CD14-positive monocyte (primary cell): ENCODE results near the gene DYRK1A. TPM values are rescaled to one million over a fixed set of nuclear protein-coding genes. Genes with fewer than 3 reads are reported as not detected.

Source experiments
- DNase-seq, 3 donors: peaks; one replicate each; pipeline ENCODE4 v3.0.0-alpha.2; 2011 to 2022
- H2AFZ ChIP-seq: 2 replicates; pipeline ENCODE4 v1.6.0; 2012; ENCODE audit warnings: mild to moderate bottlenecking, low read depth, low read length, inconsistent platforms; ENCODE audit not compliant: insufficient read depth, poor library complexity, severe bottlenecking
- H3K27ac ChIP-seq, 2 donors: 1 replicate in 1 of 2; 2 replicates in 1 of 2; pipeline ENCODE4 v1.5.1; 2012 to 2013; ENCODE audit warnings: low read length in 2 of 2, control low read depth in 1 of 2, inconsistent platforms in 1 of 2, low read depth in 1 of 2, mild to moderate bottlenecking in 1 of 2
- H3K27me3 ChIP-seq, 2 donors: one replicate each; pipeline versions ENCODE4 v1.6.0 to v1.6.1; 2011 to 2013; ENCODE audit warnings: low read length in 2 of 2; ENCODE audit not compliant: control insufficient read depth in 2 of 2, insufficient read depth in 2 of 2
- H3K36me3 ChIP-seq, 2 donors: replicated peaks in 1 of 2; 1 replicate in 1 of 2; 2 replicates in 1 of 2; pipeline versions ENCODE4 v1.5.1 to v1.6.1; 2012 to 2013; ENCODE audit warnings: low read length in 2 of 2, control low read depth in 1 of 2, inconsistent platforms in 1 of 2, mild to moderate bottlenecking in 1 of 2; ENCODE audit not compliant: insufficient read depth in 2 of 2, control insufficient read depth in 1 of 2
- H3K4me1 ChIP-seq, 2 donors: 1 replicate in 1 of 2; 2 replicates in 1 of 2; pipeline versions ENCODE4 v1.5.1 to v1.6.1; 2012 to 2013; ENCODE audit warnings: low read length in 2 of 2, control low read depth in 1 of 2, inconsistent platforms in 1 of 2, mild to moderate bottlenecking in 1 of 2, moderate library complexity in 1 of 2; ENCODE audit not compliant: insufficient read depth in 2 of 2, control insufficient read depth in 1 of 2
- H3K4me2 ChIP-seq: replicated peaks from 2 replicates; pipeline ENCODE3; 2012; ENCODE audit warnings: low read length, moderate library complexity, mild to moderate bottlenecking; ENCODE audit not compliant: poor library complexity, severe bottlenecking; ENCODE audit errors: extremely low read depth
- H3K4me3 ChIP-seq, 3 experiments: fragments of 200-600 bp in 1 of 3; sonication (generic) in 1 of 3; replicated peaks in 1 of 3; 1 replicate in 2 of 3; 2 replicates in 1 of 3; pipeline ENCODE4 v1.5.1; 2011 to 2013; ENCODE audit warnings: low read length in 3 of 3, mild to moderate bottlenecking in 3 of 3, control low read depth in 2 of 3, low read depth in 2 of 3, inconsistent platforms in 1 of 3, moderate library complexity in 1 of 3
- H3K79me2 ChIP-seq: 2 replicates; pipeline ENCODE4 v1.6.0; 2012; ENCODE audit warnings: mild to moderate bottlenecking, control low read depth, inconsistent platforms, low read length, moderate library complexity; ENCODE audit not compliant: insufficient read depth
- H3K9ac ChIP-seq: 2 replicates; pipeline ENCODE4 v1.6.0; 2017; ENCODE audit warnings: low read length, mild to moderate bottlenecking; ENCODE audit not compliant: insufficient read depth, poor library complexity, severe bottlenecking
- H3K9me3 ChIP-seq, 2 donors: replicated peaks in 1 of 2; 1 replicate in 1 of 2; 2 replicates in 1 of 2; pipeline versions ENCODE4 v1.5.1 to v1.6.1; 2012 to 2013; ENCODE audit warnings: low read length in 2 of 2, control low read depth in 1 of 2; ENCODE audit not compliant: control insufficient read depth in 1 of 2, insufficient read depth in 1 of 2
- H4K20me1 ChIP-seq: 2 replicates; pipeline ENCODE4 v1.6.0; 2012; ENCODE audit warnings: mild to moderate bottlenecking, low read length, control low read depth, moderate library complexity; ENCODE audit not compliant: insufficient read depth
- H3K27ac Mint-ChIP-seq, 7 donors: one replicate each; pipeline ENCODE4 v1.8.0; 2020; ENCODE audit warnings: mild to moderate bottlenecking in 7 of 7, mixed read lengths in 7 of 7, moderate library complexity in 6 of 7, inconsistent platforms in 2 of 7
- H3K27me3 Mint-ChIP-seq, 3 donors: one replicate each; pipeline ENCODE4 v1.8.0; 2021 to 2022; ENCODE audit warnings: low read depth in 3 of 3, mild to moderate bottlenecking in 3 of 3, mixed read lengths in 3 of 3, moderate library complexity in 3 of 3, inconsistent platforms in 1 of 3
- H3K36me3 Mint-ChIP-seq, 2 donors: one replicate each; pipeline ENCODE4 v1.8.0; 2020; ENCODE audit warnings: mixed read lengths in 2 of 2, inconsistent platforms in 1 of 2, mild to moderate bottlenecking in 1 of 2
- H3K4me1 Mint-ChIP-seq: one replicate; pipeline ENCODE4 v1.8.0; 2020; ENCODE audit warnings: mild to moderate bottlenecking, mixed read lengths
- H3K4me3 Mint-ChIP-seq, 2 donors: one replicate each; pipeline ENCODE4 v1.8.0; 2020; ENCODE audit warnings: mild to moderate bottlenecking in 2 of 2, mixed read lengths in 2 of 2, moderate library complexity in 1 of 2
- H3K9me3 Mint-ChIP-seq, 7 donors: one replicate each; pipeline ENCODE4 v1.8.0; 2020 to 2022; ENCODE audit warnings: mixed read lengths in 7 of 7, mild to moderate bottlenecking in 6 of 7, moderate library complexity in 6 of 7, inconsistent platforms in 2 of 7
- WGBS: methylation state at CpG from one replicate; pipeline ENCODE4 v1.1.5; 2013; ENCODE audit warnings: missing lambda C conversion rate; ENCODE audit not compliant: insufficient coverage; 5-methylcytosine and 5-hydroxymethylcytosine counted together
- intact Hi-C, 2 donors: fragments of 100-400 bp; cut with micrococcal nuclease; formaldehyde crosslinking; loops; one replicate each; pipeline versions ENCODE4 v1.15.0 to v1.15.1; 2023
- polyA plus RNA-seq, 3 donors: library from polyadenylated mRNA; depleted of rRNA in 1 of 3; unstranded in 2 of 3; stranded (reverse) in 1 of 3; fragments of 300-500 nt in 2 of 3; fragments of >200 nt in 1 of 3; fragmentation: Illumina TruSeq in 2 of 3; gene quantifications; 1 replicate in 2 of 3; 2 replicates in 1 of 3; pipeline ENCODE4 v1.2.3, GENCODE V29; 2012 to 2021
- TF ChIP-seq, protein P1 (sequence below): fragments of 200-600 bp; IDR thresholded peaks from one replicate; pipeline ENCODE4 v1.8.0; 2022; ENCODE audit warnings: antibody characterized with exemption, mild to moderate bottlenecking

DYRK1A gene
- polyA plus RNA-seq, 3 donors, result 1.8 to 53.5 (median 2.4) TPM

DNA sequence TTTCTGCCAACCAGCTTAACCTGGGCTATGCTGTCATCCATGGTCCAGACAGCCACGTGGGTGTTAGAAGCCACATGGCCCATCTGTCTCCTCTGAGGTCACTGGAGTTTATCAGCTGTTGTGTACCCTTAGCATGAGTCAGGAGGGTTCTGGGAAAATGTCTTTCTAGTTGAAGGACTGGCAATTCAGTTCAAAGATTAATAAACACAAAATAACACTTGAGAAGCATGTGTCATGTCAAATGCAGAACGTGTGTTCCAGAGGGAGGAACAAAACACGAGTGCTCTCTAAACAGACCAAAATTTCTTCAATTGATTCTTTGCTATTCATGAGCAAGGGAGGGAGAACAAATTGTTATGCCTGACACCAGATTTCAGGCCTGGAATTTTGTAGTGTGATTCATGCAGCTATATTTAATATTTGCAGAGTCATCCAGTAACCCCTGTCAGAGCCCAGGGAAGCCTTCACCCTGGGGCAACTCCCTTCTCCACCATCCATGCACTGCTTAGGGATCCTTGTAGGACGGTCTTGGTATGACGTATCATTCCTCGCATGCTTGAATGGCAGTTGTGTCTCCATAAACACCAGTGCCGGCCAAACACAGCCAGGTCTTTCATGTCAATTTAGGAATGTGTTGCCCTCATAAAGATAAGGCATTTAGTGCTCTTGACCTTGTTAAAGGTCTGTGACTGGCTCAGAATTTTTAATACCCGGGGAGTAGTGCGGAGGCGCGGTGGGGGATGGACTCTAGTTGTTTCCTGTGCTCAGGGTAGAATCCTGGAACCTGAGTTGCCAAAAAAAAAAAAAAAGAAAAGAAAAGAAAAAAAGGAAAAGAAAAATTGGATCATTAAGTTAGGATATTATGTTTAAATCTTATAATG, 27.7 kb upstream of the DYRK1A start:
- Histone ChIP-seq H3K4me2 (no peak overlapping the region), H3K27ac (no peak overlapping the region)
- H3K9me3 Mint-ChIP-seq, result peaks cover 8 to 28% (median 18%) of the 10 kb centered on the region in 7 donors

DNA sequence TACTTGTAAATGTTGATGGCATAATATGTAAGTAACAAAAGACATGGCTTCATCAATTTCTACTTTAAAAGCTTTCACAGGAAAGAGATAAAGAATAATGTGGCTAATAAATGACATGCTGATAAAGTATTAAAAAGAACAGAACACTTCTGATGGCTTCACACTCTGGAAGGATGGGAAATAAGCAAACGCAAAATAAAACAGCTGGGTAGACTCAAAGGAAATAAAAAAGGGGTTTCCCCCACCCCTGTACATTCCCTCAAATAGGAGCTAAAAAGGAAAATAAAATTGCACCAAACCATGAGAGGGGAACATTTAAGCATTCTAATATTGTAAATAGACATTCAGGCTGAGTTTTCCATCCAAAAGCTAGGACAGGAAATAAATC, 27.0 kb upstream of the DYRK1A start:
- Mint-ChIP-seq H3K4me3 (no peak overlapping the region), H3K27me3 (peaks cover 0 to 2% (median 0%) of the 10 kb centered on the region in 3 donors), H3K4me1 (peaks cover 2% of the 10 kb centered on the region), H3K27ac (no peak overlapping the region), H3K36me3 (no peaks in the 10 kb centered on the region), H3K9me3 (peaks cover 9 to 31% (median 23%) of the 10 kb centered on the region in 7 donors)
- no CpG with 5 or more reads among the region's 1 CpG for WGBS
- no peak overlapping the region for H3K4me3 ChIP-seq
- TF ChIP-seq, protein P1, sequence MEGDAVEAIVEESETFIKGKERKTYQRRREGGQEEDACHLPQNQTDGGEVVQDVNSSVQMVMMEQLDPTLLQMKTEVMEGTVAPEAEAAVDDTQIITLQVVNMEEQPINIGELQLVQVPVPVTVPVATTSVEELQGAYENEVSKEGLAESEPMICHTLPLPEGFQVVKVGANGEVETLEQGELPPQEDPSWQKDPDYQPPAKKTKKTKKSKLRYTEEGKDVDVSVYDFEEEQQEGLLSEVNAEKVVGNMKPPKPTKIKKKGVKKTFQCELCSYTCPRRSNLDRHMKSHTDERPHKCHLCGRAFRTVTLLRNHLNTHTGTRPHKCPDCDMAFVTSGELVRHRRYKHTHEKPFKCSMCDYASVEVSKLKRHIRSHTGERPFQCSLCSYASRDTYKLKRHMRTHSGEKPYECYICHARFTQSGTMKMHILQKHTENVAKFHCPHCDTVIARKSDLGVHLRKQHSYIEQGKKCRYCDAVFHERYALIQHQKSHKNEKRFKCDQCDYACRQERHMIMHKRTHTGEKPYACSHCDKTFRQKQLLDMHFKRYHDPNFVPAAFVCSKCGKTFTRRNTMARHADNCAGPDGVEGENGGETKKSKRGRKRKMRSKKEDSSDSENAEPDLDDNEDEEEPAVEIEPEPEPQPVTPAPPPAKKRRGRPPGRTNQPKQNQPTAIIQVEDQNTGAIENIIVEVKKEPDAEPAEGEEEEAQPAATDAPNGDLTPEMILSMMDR, result no peak
- H3K9ac ChIP-seq, result no peak overlapping the region
- DNase-seq, result no peak
- H2AFZ ChIP-seq, result no peak overlapping the region
- no peaks in the 10 kb centered on the region for H3K27me3 ChIP-seq
- intact Hi-C loops, result no loop called here
- no peak overlapping the region for H3K27ac ChIP-seq
- H3K9me3 ChIP-seq, result peaks cover 0 to 21% of the 10 kb centered on the region in 2 donors
- no peaks in the 10 kb centered on the region for H3K79me2 ChIP-seq
- H3K4me2 ChIP-seq, result no peak overlapping the region
- H4K20me1 ChIP-seq, result no peaks in the 10 kb centered on the region
- no peaks in the 10 kb centered on the region for H3K36me3 ChIP-seq
- no peaks in the 10 kb centered on the region for H3K4me1 ChIP-seq

More for the DNA sequence above, 27.7 kb upstream of the DYRK1A start:
- Histone ChIP-seq H3K27me3 (no peaks in the 10 kb centered on the region), H4K20me1 (no peaks in the 10 kb centered on the region), H3K9ac (no peak overlapping the region), H3K9me3 (peaks cover 0 to 17% of the 10 kb centered on the region in 2 donors), H2AFZ (no peak overlapping the region), H3K4me3 (no peak overlapping the region), H3K79me2 (no peaks in the 10 kb centered on the region), H3K4me1 (no peaks in the 10 kb centered on the region), H3K36me3 (no peaks in the 10 kb centered on the region)
- 89% methylated on average over 9 of the region's 11 CpGs for WGBS
- intact Hi-C loops, result no loop called here
- H3K4me3 Mint-ChIP-seq, result no peak overlapping the region
- peaks cover 2% of the 10 kb centered on the region for H3K4me1 Mint-ChIP-seq
- peak in 1 of 3 donors; percentile 43 for DNase-seq
- H3K36me3 Mint-ChIP-seq, result no peaks in the 10 kb centered on the region
- H3K27me3 Mint-ChIP-seq, result peaks cover 0 to 2% (median 0%) of the 10 kb centered on the region in 3 donors
- H3K27ac Mint-ChIP-seq, result no peak overlapping the region
- TF ChIP-seq, protein P1, result no peak
